ENCODE measurements around the gene AGTRAP.

DNA sequence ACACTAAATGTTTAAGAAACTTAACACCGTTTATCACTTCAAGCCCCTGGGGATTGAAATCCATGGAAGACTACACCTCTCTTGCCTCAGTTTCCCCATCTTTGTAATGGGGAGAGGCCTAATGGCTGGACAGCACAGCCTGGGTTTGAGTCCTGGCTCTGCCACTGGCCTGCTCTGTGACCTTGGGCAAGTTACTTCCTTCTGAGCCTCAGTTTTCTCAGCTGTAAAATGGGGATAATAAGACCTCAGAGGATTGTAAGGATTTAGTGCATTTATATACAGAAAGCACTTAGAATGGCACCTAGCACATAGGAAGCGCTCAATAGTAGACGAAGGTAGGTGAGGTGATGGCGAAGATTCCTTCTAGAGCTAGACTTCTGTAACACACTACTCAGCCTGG lies 5.5 kb downstream of the AGTRAP start:
- TF ChIP-seq POLR2AphosphoS5 (IDR thresholded peaks at IDR 0.05; ENCODE audit: low read depth, low read length) (no peak), CTCF (IDR thresholded peaks at IDR 0.05; ENCODE audit: control extremely low read depth in 1 of 3, insufficient read depth in 1 of 3, low read depth in 1 of 3, low read length in 3 of 3) (no peak), POLR2A (IDR thresholded peaks at IDR 0.05; ENCODE audit: control extremely low read depth in 1 of 2, low read depth in 2 of 2, low read length in 2 of 2) (no peak), RAD21 (IDR thresholded peaks at IDR 0.05 in 1 of 2, conservative IDR thresholded peaks at IDR 0.05 in 1 of 2; ENCODE audit: low read depth in 2 of 2, low read length in 2 of 2) (no peak), BRCA1 (IDR thresholded peaks at IDR 0.05; ENCODE audit: low read depth, low read length) (no peak), SIX5 (IDR thresholded peaks at IDR 0.05; ENCODE audit: low read depth, low read length) (no peak), TAF1 (IDR thresholded peaks at IDR 0.05; ENCODE audit: low read depth, low read length) (no peak), SUZ12 (IDR thresholded peaks at IDR 0.05; ENCODE audit: low read length) (no peak), YY1 (IDR thresholded peaks at IDR 0.05; ENCODE audit: low read depth, low read length) (no peak), HDAC6 (IDR thresholded peaks at IDR 0.05; ENCODE audit: low read depth, low read length) (no peak), RBBP5 (IDR thresholded peaks at IDR 0.05; ENCODE audit: borderline replicate concordance, low read depth, low read length) (no peak), TEAD4 (IDR thresholded peaks at IDR 0.05; ENCODE audit: low read depth, low read length) (no peak)
- TF ChIP-seq, protein P1, sequence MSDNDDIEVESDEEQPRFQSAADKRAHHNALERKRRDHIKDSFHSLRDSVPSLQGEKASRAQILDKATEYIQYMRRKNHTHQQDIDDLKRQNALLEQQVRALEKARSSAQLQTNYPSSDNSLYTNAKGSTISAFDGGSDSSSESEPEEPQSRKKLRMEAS (IDR thresholded peaks at IDR 0.05), result no peak

Data from H1 (cell line).